GM23338 (cell line): ENCODE data around the gene CYP11A1. TPM values are rescaled to one million over a fixed set of nuclear protein-coding genes. Genes with fewer than 3 reads are reported as not detected.

Experiments
- ATAC-seq: fragments of 200-7000 bp; cut with Tn5 transposase; 3 replicates; pipeline ENCODE4 v1.9.1; 2020
- DNase-seq: peaks from one replicate; pipeline ENCODE4 v3.0.0-alpha.2; 2015; ENCODE audit warnings: low spot score
- H2AFZ ChIP-seq: fragments of 200-600 bp; sonication (generic); 2 replicates; pipeline ENCODE4 v1.8.0; 2016; ENCODE audit warnings: antibody characterized with exemption, mild to moderate bottlenecking, moderate library complexity
- H3F3A ChIP-seq: fragments of 200-600 bp; sonication (generic); replicated peaks from 2 replicates; pipeline ENCODE4 v1.8.0; 2017; ENCODE audit warnings: antibody characterized with exemption, mixed run types, low read depth
- H3K27ac ChIP-seq: fragments of 200-600 bp; sonication (generic); 2 replicates; pipeline ENCODE4 v1.6.1; 2016; ENCODE audit warnings: low read depth
- H3K27me3 ChIP-seq: fragments of 200-600 bp; sonication (generic); 2 replicates; pipeline ENCODE4 v1.8.0; 2016; ENCODE audit warnings: mild to moderate bottlenecking, mixed run types, moderate library complexity; ENCODE audit not compliant: insufficient read depth
- H3K36me3 ChIP-seq: fragments of 200-600 bp; sonication (generic); 2 replicates; pipeline ENCODE4 v1.8.0; 2016; ENCODE audit warnings: mild to moderate bottlenecking; ENCODE audit not compliant: insufficient read depth
- H3K4me1 ChIP-seq: fragments of 200-600 bp; sonication (generic); 2 replicates; pipeline ENCODE4 v1.8.0; 2016; ENCODE audit warnings: mild to moderate bottlenecking, moderate library complexity; ENCODE audit not compliant: insufficient read depth
- H3K4me2 ChIP-seq: fragments of 200-600 bp; sonication (generic); 2 replicates; pipeline ENCODE4 v1.7.1; 2017; ENCODE audit warnings: mixed run types
- H3K4me3 ChIP-seq: fragments of 200-600 bp; sonication (generic); 2 replicates; pipeline ENCODE4 v1.6.1; 2016; ENCODE audit warnings: mixed run types
- H3K79me2 ChIP-seq: fragments of 200-600 bp; sonication (generic); replicated peaks from 2 replicates; pipeline ENCODE4 v1.8.0; 2017; ENCODE audit warnings: mild to moderate bottlenecking; ENCODE audit not compliant: insufficient read depth
- H3K9me2 ChIP-seq: fragments of 200-600 bp; sonication (generic); 2 replicates; pipeline ENCODE4 v1.8.0; 2017; ENCODE audit not compliant: insufficient read depth
- H4K20me1 ChIP-seq: fragments of 200-600 bp; sonication (generic); replicated peaks from 2 replicates; pipeline ENCODE4 v1.8.0; 2017; ENCODE audit warnings: mild to moderate bottlenecking; ENCODE audit not compliant: insufficient read depth
- H3K27ac Mint-ChIP-seq: 2 replicates; pipeline ENCODE4 v1.8.0; 2020; ENCODE audit warnings: inconsistent platforms, mild to moderate bottlenecking, moderate library complexity, mixed read lengths
- H3K27me3 Mint-ChIP-seq: 3 replicates; pipeline ENCODE4 v1.8.0; 2022; ENCODE audit warnings: low read depth, mild to moderate bottlenecking, moderate library complexity, mixed read lengths, inconsistent platforms; ENCODE audit not compliant: insufficient read depth, poor library complexity
- H3K36me3 Mint-ChIP-seq: 3 replicates; pipeline ENCODE4 v1.8.0; 2021; ENCODE audit warnings: low read depth, mild to moderate bottlenecking, inconsistent platforms, moderate library complexity, mixed read lengths
- H3K4me1 Mint-ChIP-seq: 3 replicates; pipeline ENCODE4 v1.8.0; 2020; ENCODE audit warnings: mild to moderate bottlenecking, inconsistent platforms, mixed read lengths
- H3K4me3 Mint-ChIP-seq: 3 replicates; pipeline ENCODE4 v1.8.0; 2021; ENCODE audit warnings: moderate library complexity, mild to moderate bottlenecking, inconsistent platforms, mixed read lengths
- H3K9me3 Mint-ChIP-seq: 3 replicates; pipeline ENCODE4 v1.8.0; 2020; ENCODE audit warnings: moderate library complexity, mild to moderate bottlenecking, inconsistent platforms, mixed read lengths
- CREB1 ChIP-seq: fragments of 250-450 bp; sonication (Bioruptor Pico); IDR thresholded peaks from 2 replicates; pipeline ENCODE4 v1.5.0; 2020; ENCODE audit warnings: low read depth, mild to moderate bottlenecking, moderate library complexity
- CTCF ChIP-seq, 2 experiments: fragments of 200-600 bp in 1 of 2; sonication (generic) in 1 of 2; conservative IDR thresholded peaks; 2 replicates each; pipeline versions ENCODE4 v1.5.1 to v1.6.1; 2016 to 2017; ENCODE audit warnings: antibody characterized with exemption in 2 of 2, low read depth in 2 of 2, mild to moderate bottlenecking in 2 of 2, moderate library complexity in 1 of 2
- ETS1 ChIP-seq: IDR thresholded peaks from 2 replicates; pipeline ENCODE4 v1.6.1; 2016; ENCODE audit warnings: antibody characterized with exemption
- EZH2 ChIP-seq: fragments of 200-600 bp; sonication (generic); IDR thresholded peaks from one replicate; pipeline ENCODE4 v1.8.0; 2017; ENCODE audit warnings: antibody characterized with exemption, mild to moderate bottlenecking, low read depth; ENCODE audit not compliant: unreplicated experiment
- EZH2phosphoT487 ChIP-seq: fragments of 200-600 bp; sonication (generic); IDR thresholded peaks from one replicate; pipeline ENCODE4 v1.8.1; 2018; ENCODE audit warnings: antibody characterized with exemption; ENCODE audit not compliant: unreplicated experiment
- JUNB ChIP-seq: IDR thresholded peaks from one replicate; pipeline ENCODE4 v1.6.1; 2016; ENCODE audit warnings: antibody characterized with exemption; ENCODE audit not compliant: unreplicated experiment
- NANOG ChIP-seq: IDR thresholded peaks from 2 replicates; pipeline ENCODE4 v1.6.1; 2016; ENCODE audit warnings: antibody characterized with exemption, borderline replicate concordance
- POLR2AphosphoS5 ChIP-seq: IDR thresholded peaks from 2 replicates; pipeline ENCODE4 v1.6.1; 2016; ENCODE audit warnings: antibody characterized with exemption, low read depth
- REST ChIP-seq: IDR thresholded peaks from one replicate; pipeline ENCODE4 v1.6.1; 2018; ENCODE audit warnings: antibody characterized with exemption; ENCODE audit not compliant: unreplicated experiment
- STAT1 ChIP-seq: IDR thresholded peaks from one replicate; pipeline ENCODE4 v1.6.1; 2016; ENCODE audit warnings: antibody characterized with exemption; ENCODE audit not compliant: unreplicated experiment
- ZNF114 ChIP-seq: fragments of 250-450 bp; sonication (Bioruptor Pico); IDR thresholded peaks from 2 replicates; pipeline ENCODE4 v1.5.0; 2020; ENCODE audit warnings: mild to moderate bottlenecking, moderate library complexity
- ZNF331 ChIP-seq: fragments of 250-450 bp; sonication (Bioruptor Pico); IDR thresholded peaks from 2 replicates; pipeline ENCODE4 v1.5.0; 2020; ENCODE audit warnings: low read depth, mild to moderate bottlenecking, moderate library complexity
- ZNF462 ChIP-seq: fragments of 250-450 bp; sonication (Bioruptor Pico); IDR thresholded peaks from 2 replicates; pipeline ENCODE4 v1.5.0; 2020; ENCODE audit warnings: mild to moderate bottlenecking, moderate library complexity
- polyA plus RNA-seq: library from polyadenylated mRNA; unstranded; fragments of >200 nt; fragmentation: Nextera tagmentation; extraction: Ambion mirVana; gene quantifications from 2 replicates; pipeline ENCODE4 v1.2.1, GENCODE V29; 2016
- total RNA-seq: library from RNA; depleted of rRNA; stranded (reverse); fragments of >200 nt; shearing (Covaris generic); gene quantifications from 2 replicates; pipeline ENCODE4 v1.2.3, GENCODE V29; 2014

Gene CYP11A1
- total and polyA plus RNA-seq, 2 experiments from 2014 or later, result 1.2 to 1.7 TPM

DNA sequence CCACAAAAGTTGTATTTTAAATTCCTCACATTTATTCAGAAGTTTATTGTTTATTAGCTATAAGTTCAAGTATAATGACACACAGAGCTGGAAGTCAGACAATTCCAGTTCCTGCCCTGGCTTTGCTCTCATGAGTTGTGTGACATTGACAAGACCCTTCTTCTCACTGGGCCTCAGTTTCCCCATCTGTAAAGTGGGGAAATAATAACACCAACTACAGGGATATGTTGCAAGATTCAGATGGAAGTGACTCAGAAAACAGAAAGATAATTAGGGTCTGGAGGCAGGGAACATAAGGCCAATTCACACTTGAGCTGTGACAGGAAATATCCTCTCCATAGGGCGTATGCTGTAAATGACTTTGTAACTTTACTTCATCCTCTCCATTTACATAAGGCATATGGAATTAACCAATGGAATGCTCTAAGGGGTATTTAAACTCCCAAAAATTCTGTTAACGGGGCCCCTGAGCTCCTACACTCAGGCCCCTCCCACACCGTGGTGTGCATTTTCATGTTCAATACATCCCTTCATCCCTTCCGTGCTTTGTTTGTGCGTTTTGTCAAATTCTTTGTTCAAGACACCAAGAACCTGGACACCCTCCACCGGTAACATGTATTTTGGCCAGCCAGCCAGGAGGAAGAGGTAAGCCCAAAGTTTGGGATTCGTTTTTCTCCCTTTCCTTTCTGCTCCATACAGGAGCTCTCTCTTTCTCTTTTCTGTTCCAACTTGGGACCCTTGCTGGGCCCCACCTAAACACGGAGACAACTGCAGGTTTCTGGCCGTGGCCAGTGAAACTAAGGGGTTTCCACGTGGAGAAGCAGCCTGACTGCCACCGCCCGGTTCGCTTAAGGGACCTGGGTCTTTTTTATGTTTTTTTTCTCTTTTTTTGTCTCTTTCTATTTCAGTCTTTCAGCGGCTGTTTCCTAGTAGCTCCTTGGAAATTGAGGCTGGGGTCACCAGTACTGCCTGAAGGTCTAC is 16.9 kb downstream of the CYP11A1 start:
- Histone ChIP-seq H3K27me3 (no peaks in the 10 kb centered on the region), H3K4me3 (no peak overlapping the region), H3K79me2 (no peaks in the 10 kb centered on the region), H3K4me1 (peaks cover 17% of the 10 kb centered on the region), H3K27ac (no peak overlapping the region), H3K9me2 (no peaks in the 10 kb centered on the region), H3F3A (0 out of 2 replicates have a peak, but pooled peaks cover 3% of the 10 kb centered on the region), H2AFZ (peak overlapping the region; percentile 88), H3K4me2 (peak overlapping the region; percentile 61), H4K20me1 (no peaks in the 10 kb centered on the region), H3K36me3 (no peaks in the 10 kb centered on the region)
- TF ChIP-seq EZH2 (no peak), ZNF331 (no peak), JUNB (no peak), EZH2phosphoT487 (no peak), ZNF114 (CRISPR knock-in tag) (no peak), ZNF462 (no peak), ETS1 (no peak), REST (no peak), STAT1 (no peak), CTCF (conservative IDR thresholded peaks at IDR 0.05; ENCODE audit: low read depth in 2 of 2) (no peak), POLR2AphosphoS5 (no peak), NANOG (no peak), CREB1 (CRISPR knock-in tag) (no peak)
- Mint-ChIP-seq H3K4me3 (no peak overlapping the region), H3K27me3 (peaks cover 6% of the 10 kb centered on the region), H3K9me3 (peaks cover 28% of the 10 kb centered on the region), H3K36me3 (peaks cover 27% of the 10 kb centered on the region), H3K27ac (peak overlapping the region; percentile 2; the same call in 1 of the 2 replicates), H3K4me1 (peaks cover 24% of the 10 kb centered on the region)
- DNase-seq (no peak), ATAC-seq (no peak)
